Uterus (tissue), 4 donors: Measurements from ENCODE around the gene GLYATL1. TPM values are rescaled to one million over a fixed set of nuclear protein-coding genes. Genes with fewer than 3 reads are reported as not detected.

Experiments used
- DNase-seq, 2 donors: peaks; one replicate each; pipeline ENCODE4 v3.0.0-alpha.2; 2019 to 2020
- H3K27ac ChIP-seq, 2 donors: fragments of 200-600 bp; sonication (generic); 1 replicate in 1 of 2; 2 replicates in 1 of 2; pipeline ENCODE4 v1.5.1; 2016 to 2018
- H3K27me3 ChIP-seq, 2 donors: fragments of 200-600 bp; sonication (generic); one replicate each; pipeline ENCODE4 v1.5.1; 2018 to 2019; ENCODE audit warnings: control low read depth in 1 of 2
- H3K36me3 ChIP-seq, 2 donors: fragments of 200-600 bp; sonication (generic); one replicate each; pipeline ENCODE4 v1.5.1; 2019; ENCODE audit warnings: control low read depth in 1 of 2
- H3K4me1 ChIP-seq, 2 donors: fragments of 200-600 bp; sonication (generic); one replicate each; pipeline ENCODE4 v1.5.1; 2018 to 2019; ENCODE audit warnings: control low read depth in 1 of 2
- H3K4me3 ChIP-seq, 2 donors: fragments of 200-600 bp; sonication (generic); 1 replicate in 1 of 2; 2 replicates in 1 of 2; pipeline ENCODE4 v1.5.1; 2018 to 2019; ENCODE audit warnings: mild to moderate bottlenecking in 1 of 2
- H3K9me3 ChIP-seq, 2 donors: fragments of 200-600 bp; sonication (generic); one replicate each; pipeline ENCODE4 v1.5.1; 2019; ENCODE audit warnings: control low read depth in 1 of 2
- POLR2A ChIP-seq, 2 donors: fragments of 450-650 bp; IDR thresholded peaks; one replicate each; pipeline ENCODE4 v1.6.1; 2016; ENCODE audit warnings: antibody characterized with exemption in 2 of 2, mild to moderate bottlenecking in 1 of 2, moderate library complexity in 1 of 2
- intact Hi-C: fragments of 100-400 bp; cut with DNase I; formaldehyde crosslinking; loops from one replicate; pipeline ENCODE4 v1.15.1; 2023; ENCODE audit warnings: low total_unique reads
- total RNA-seq, 4 donors: library from RNA; depleted of rRNA in 3 of 4; stranded (reverse); fragments of >200 nt in 3 of 4; gene quantifications; one replicate each; pipeline versions ENCODE4 v1.1.0 to v1.2.4, GENCODE V29; 2014 to 2023
- TF ChIP-seq, protein P1 (sequence below), 4 experiments: fragments of 200-600 bp in 2 of 4; fragments of 450-650 bp in 2 of 4; sonication (generic) in 2 of 4; IDR thresholded peaks; one replicate each; pipeline ENCODE4 v1.5.1; 2016 to 2019; ENCODE audit warnings: antibody characterized with exemption in 4 of 4, mild to moderate bottlenecking in 2 of 4, moderate library complexity in 1 of 4
- donor health status: DM: yes; HTN: yes; CAD: no.

GLYATL1 gene
- total RNA-seq, 4 donors from 2014 or later = 1.2 TPM; not detected in 3

DNA sequence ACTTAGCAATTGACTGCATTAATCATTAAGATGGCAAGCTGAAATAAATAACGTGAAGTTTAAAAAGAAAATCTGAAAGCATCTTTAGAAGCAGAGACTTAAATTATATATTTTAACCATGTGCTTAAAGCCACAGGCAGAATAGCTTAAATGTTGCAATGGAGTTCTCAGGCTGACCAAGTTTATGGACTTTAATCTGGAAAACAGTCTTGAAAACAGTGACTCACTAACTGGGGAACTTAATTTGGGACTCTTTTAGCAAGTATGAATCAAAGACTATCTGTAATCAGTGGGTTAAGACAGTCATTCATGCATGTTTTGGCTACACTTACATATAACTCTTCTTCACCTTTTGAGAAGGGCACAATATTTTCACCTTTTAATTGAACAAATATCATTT is 12.6 kb upstream of the GLYATL1 start:
- intact Hi-C loops = no loop called here
- DNase-seq = no peak
- H3K27ac ChIP-seq = no peak overlapping the region
- no peaks in the 10 kb centered on the region for H3K9me3 ChIP-seq
- TF ChIP-seq, protein P1, sequence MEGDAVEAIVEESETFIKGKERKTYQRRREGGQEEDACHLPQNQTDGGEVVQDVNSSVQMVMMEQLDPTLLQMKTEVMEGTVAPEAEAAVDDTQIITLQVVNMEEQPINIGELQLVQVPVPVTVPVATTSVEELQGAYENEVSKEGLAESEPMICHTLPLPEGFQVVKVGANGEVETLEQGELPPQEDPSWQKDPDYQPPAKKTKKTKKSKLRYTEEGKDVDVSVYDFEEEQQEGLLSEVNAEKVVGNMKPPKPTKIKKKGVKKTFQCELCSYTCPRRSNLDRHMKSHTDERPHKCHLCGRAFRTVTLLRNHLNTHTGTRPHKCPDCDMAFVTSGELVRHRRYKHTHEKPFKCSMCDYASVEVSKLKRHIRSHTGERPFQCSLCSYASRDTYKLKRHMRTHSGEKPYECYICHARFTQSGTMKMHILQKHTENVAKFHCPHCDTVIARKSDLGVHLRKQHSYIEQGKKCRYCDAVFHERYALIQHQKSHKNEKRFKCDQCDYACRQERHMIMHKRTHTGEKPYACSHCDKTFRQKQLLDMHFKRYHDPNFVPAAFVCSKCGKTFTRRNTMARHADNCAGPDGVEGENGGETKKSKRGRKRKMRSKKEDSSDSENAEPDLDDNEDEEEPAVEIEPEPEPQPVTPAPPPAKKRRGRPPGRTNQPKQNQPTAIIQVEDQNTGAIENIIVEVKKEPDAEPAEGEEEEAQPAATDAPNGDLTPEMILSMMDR (IDR thresholded peaks at IDR 0.05) = no peak
- TF ChIP-seq POLR2A (IDR thresholded peaks at IDR 0.05) = no peak
- no peaks in the 10 kb centered on the region for H3K4me1 ChIP-seq
- H3K4me3 ChIP-seq = no peak overlapping the region
- H3K27me3 ChIP-seq = peaks cover 0 to 8% of the 10 kb centered on the region in 2 donors
- no peaks in the 10 kb centered on the region for H3K36me3 ChIP-seq

DNA sequence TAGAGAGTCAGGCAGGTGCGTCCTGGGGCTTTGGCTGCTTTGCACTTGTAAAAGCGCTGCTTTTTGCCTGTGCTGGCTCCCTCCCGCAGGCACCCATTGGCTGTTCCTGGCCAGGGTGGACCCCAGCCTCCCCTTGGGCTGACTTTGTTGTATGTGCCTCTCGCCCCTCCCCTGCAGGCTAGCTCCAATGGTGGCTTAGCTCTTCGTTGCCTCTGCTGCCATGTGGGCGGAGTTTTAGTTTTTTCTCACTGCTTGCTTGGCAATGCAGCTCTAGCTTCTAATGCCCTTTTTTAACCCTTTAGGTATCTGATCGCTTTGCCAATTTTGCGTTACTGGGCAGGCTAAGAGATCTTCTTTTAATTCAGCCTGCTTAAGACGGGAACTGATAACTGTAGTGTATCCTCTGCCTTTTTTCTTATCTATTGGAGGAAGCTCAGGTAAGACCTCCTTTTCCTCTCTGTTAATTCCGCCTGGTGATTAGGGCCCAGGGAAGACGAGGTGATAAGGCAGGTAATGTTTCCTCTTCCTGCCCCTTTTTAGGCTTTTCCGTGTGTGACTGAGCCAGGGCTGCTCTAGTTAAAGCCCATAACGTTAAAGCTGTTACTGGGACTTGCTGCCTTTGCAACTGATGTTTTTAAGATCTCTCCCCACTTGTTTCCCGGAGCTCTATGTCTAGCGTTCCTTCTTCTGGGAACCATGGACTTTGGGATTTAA is 11.7 kb upstream of the GLYATL1 start:
- Histone ChIP-seq H3K36me3 (no peaks in the 10 kb centered on the region), H3K9me3 (no peaks in the 10 kb centered on the region), H3K4me3 (no peak overlapping the region), H3K27ac (no peak overlapping the region), H3K4me1 (no peaks in the 10 kb centered on the region), H3K27me3 (peaks cover 0 to 8% of the 10 kb centered on the region in 2 donors)
- no peak for DNase-seq
- TF ChIP-seq POLR2A (IDR thresholded peaks at IDR 0.05) = no peak
- TF ChIP-seq, protein P1 (IDR thresholded peaks at IDR 0.05) = no peak
- intact Hi-C loops = no loop called here

DNA sequence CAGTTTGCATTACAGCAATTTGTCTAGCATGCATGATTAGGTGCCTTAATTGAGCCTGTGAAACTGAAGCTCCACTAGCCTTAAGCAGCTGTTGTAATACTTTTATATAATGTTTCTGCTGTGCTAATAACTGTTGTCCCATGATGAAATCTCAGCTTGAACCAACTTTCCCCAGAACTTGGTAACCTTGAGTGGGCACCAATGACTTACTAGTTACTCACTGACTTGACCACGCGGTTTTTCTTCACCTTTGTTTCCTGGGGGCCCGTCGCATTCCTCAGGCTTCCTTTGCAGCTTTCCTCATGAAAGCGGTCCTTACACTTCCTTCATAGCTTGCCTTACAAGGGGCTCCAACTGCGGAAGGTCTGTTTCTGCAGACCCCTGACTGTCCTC is 11.2 kb upstream of the GLYATL1 start:
- H3K4me3 ChIP-seq = no peak overlapping the region
- intact Hi-C loops = no loop called here

DNA sequence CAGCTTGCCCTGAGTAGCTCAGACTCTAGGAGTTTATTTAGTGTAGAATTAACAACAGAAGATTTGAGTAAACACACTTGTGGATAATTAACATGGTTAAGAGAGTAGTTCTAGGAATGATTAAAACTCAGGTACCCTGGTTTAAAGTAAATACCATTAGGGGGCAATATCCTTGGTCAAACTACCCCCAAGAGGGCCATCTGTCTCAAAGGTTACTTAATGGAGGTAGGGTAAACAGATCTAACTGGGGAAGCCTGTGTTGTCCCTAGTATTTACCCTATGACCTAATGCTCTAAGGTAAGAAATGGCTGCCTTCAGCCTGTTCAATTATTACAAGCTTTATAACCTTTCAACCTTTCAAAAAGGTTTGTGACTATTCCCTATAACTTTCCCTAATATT is 10.6 kb upstream of the GLYATL1 start:
- peaks cover 0 to 8% of the 10 kb centered on the region in 2 donors for H3K27me3 ChIP-seq
- TF ChIP-seq, protein P1 (IDR thresholded peaks at IDR 0.05) = no peak
- TF ChIP-seq POLR2A (IDR thresholded peaks at IDR 0.05) = no peak
- no peaks in the 10 kb centered on the region for H3K9me3 ChIP-seq

More for the DNA sequence above, 11.2 kb upstream of the GLYATL1 start:
- no peak for DNase-seq
- Histone ChIP-seq H3K27ac (no peak overlapping the region), H3K4me1 (no peaks in the 10 kb centered on the region), H3K27me3 (peaks cover 0 to 8% of the 10 kb centered on the region in 2 donors), H3K9me3 (no peaks in the 10 kb centered on the region), H3K36me3 (no peaks in the 10 kb centered on the region)
- TF ChIP-seq POLR2A (IDR thresholded peaks at IDR 0.05) = no peak
- TF ChIP-seq, protein P1 (IDR thresholded peaks at IDR 0.05) = no peak

DNA sequence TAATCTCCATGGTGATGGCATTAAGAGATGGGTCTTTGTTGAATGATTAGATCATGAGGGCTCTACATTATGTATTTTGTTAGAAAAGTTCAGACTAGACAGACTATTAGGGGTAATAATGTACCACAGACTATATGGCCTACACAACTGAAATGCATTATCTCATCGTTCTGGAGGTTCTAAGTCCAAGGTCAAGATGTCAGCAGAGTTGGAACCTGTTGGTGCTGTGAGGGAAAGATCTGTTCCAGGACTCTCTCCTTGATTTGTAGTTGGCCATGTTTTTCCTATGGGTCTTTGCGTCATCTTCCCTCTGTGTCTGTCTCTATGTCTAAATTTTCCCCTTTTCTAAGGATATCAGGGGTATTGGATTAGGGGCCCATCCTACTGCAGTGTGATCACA is 8.4 kb upstream of the GLYATL1 start:
- DNase-seq = no peak
- Histone ChIP-seq H3K4me3 (no peak overlapping the region), H3K4me1 (no peaks in the 10 kb centered on the region), H3K36me3 (no peaks in the 10 kb centered on the region), H3K9me3 (no peaks in the 10 kb centered on the region), H3K27me3 (peaks cover 0 to 8% of the 10 kb centered on the region in 2 donors), H3K27ac (no peak overlapping the region)
- TF ChIP-seq, protein P1 (IDR thresholded peaks at IDR 0.05) = no peak
- no peak for TF ChIP-seq POLR2A (IDR thresholded peaks at IDR 0.05)
- intact Hi-C loops = no loop called here

More for the DNA sequence above, 10.6 kb upstream of the GLYATL1 start:
- Histone ChIP-seq H3K36me3 (no peaks in the 10 kb centered on the region), H3K27ac (no peak overlapping the region), H3K4me1 (no peaks in the 10 kb centered on the region), H3K4me3 (no peak overlapping the region)
- no peak for DNase-seq
- intact Hi-C loops = no loop called here
